ENCODE data around the gene CEP97.

DNA sequence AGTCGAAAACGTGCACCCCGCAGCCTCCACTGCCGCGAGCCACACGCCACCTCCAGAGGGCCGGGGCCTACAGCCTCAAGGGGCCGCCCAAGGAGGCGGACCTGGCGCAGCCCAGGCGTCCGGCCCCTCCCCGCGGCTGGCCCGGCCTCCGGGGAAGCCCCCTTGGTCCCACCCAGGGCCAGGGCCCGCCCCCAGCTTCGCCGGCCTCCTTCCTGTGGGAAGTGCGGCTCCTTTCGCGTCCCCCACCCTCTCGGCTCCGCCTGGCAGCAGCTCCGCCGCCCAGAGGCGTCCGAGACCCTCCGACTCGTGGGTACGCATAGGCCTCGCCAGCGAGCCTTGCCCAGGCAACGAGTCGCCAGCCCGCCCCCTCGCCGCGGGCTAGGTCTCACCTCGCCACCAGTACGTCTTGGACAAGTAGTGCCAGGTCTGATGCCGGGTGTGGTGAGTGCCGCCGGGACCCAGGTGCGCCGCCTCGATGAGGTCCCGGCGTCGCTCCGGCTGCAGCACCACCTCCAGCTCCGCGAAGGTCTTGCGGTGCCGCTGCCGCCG, 48.1 kb upstream of the CEP97 start:
- TF ChIP-seq, protein P1, sequence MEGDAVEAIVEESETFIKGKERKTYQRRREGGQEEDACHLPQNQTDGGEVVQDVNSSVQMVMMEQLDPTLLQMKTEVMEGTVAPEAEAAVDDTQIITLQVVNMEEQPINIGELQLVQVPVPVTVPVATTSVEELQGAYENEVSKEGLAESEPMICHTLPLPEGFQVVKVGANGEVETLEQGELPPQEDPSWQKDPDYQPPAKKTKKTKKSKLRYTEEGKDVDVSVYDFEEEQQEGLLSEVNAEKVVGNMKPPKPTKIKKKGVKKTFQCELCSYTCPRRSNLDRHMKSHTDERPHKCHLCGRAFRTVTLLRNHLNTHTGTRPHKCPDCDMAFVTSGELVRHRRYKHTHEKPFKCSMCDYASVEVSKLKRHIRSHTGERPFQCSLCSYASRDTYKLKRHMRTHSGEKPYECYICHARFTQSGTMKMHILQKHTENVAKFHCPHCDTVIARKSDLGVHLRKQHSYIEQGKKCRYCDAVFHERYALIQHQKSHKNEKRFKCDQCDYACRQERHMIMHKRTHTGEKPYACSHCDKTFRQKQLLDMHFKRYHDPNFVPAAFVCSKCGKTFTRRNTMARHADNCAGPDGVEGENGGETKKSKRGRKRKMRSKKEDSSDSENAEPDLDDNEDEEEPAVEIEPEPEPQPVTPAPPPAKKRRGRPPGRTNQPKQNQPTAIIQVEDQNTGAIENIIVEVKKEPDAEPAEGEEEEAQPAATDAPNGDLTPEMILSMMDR (IDR thresholded peaks at IDR 0.05): no peak
- no peak for TF ChIP-seq ZFX (IDR thresholded peaks at IDR 0.05; ENCODE audit: borderline replicate concordance)
